Spleen (tissue), 11 donors: ENCODE results near the gene EVC2. TPM values are rescaled to one million over a fixed set of nuclear protein-coding genes. Genes with fewer than 3 reads are reported as not detected.

Experiments used
- DNase-seq: peaks from one replicate; pipeline ENCODE4 v3.0.0-alpha.2; 2020
- H3K27ac ChIP-seq, 8 donors: fragments of 200-600 bp; sonication (generic) in 7 of 8; 1 replicate in 4 of 8; 2 replicates in 4 of 8; pipeline versions ENCODE4 v1.5.0 to v1.8.0; 2016 to 2021; ENCODE audit warnings: inconsistent platforms in 4 of 8, mild to moderate bottlenecking in 4 of 8, moderate library complexity in 1 of 8
- H3K27me3 ChIP-seq, 7 donors: fragments of 200-600 bp; sonication (generic) in 6 of 7; replicated peaks in 1 of 7; 1 replicate in 4 of 7; 2 replicates in 3 of 7; pipeline versions ENCODE4 v1.5.0 to v1.8.0; 2016 to 2021; ENCODE audit warnings: inconsistent platforms in 3 of 7, mild to moderate bottlenecking in 1 of 7
- H3K36me3 ChIP-seq, 6 donors: fragments of 200-600 bp; sonication (generic) in 5 of 6; 1 replicate in 4 of 6; 2 replicates in 2 of 6; pipeline versions ENCODE4 v1.5.0 to v1.8.0; 2016 to 2021; ENCODE audit warnings: inconsistent platforms in 2 of 6
- H3K4me1 ChIP-seq, 6 donors: fragments of 200-600 bp; sonication (generic) in 5 of 6; 1 replicate in 3 of 6; 2 replicates in 3 of 6; pipeline versions ENCODE4 v1.5.0 to v1.8.0; 2016 to 2021; ENCODE audit warnings: inconsistent platforms in 3 of 6
- H3K4me3 ChIP-seq, 8 donors: fragments of 200-600 bp; sonication (generic) in 7 of 8; 1 replicate in 4 of 8; 2 replicates in 4 of 8; pipeline versions ENCODE4 v1.5.0 to v1.8.0; 2016 to 2021; ENCODE audit warnings: inconsistent platforms in 4 of 8, mild to moderate bottlenecking in 4 of 8, moderate library complexity in 2 of 8
- H3K9me3 ChIP-seq, 8 donors: fragments of 200-600 bp; sonication (generic) in 7 of 8; 1 replicate in 4 of 8; 2 replicates in 4 of 8; pipeline versions ENCODE4 v1.5.0 to v1.8.0; 2016 to 2021; ENCODE audit warnings: inconsistent platforms in 4 of 8
- POLR2A ChIP-seq, 3 donors: fragments of 450-650 bp; IDR thresholded peaks; one replicate each; pipeline ENCODE4 v1.5.1; 2017; ENCODE audit warnings: antibody characterized with exemption in 3 of 3, mild to moderate bottlenecking in 1 of 3
- POLR2AphosphoS5 ChIP-seq, 3 donors: sonication (generic); formaldehyde crosslinking; IDR thresholded peaks; one replicate each; pipeline ENCODE4 v1.5.1; 2017; ENCODE audit warnings: antibody characterized with exemption in 3 of 3
- WGBS, 5 donors: extraction: QIAGEN DNeasy Blood & Tissue Kit in 3 of 5; methylation state at CpG; one replicate each; pipeline versions ENCODE4 v1.1.5 to v1.1.7; 2013 to 2018; 5-methylcytosine and 5-hydroxymethylcytosine counted together
- intact Hi-C: fragments of 100-400 bp; cut with DNase I; formaldehyde crosslinking; loops from one replicate; pipeline ENCODE4 v1.15.0; 2023; ENCODE audit warnings: low total_unique reads
- polyA plus RNA-seq, 3 donors: library from polyadenylated mRNA; stranded (reverse); fragments of 200-250 nt; gene quantifications; one replicate each; pipeline ENCODE4 v1.2.1, GENCODE V29; 2013
- total RNA-seq, 7 donors: library from RNA; depleted of rRNA in 3 of 7; stranded (reverse); fragments of >200 nt in 3 of 7; fragmentation: NEBNext Ultra II Directional in 4 of 7; extraction: Animal tissue kit (Norgen Biotek cat#: 25700) in 4 of 7; gene quantifications; one replicate each; pipeline versions ENCODE4 v1.1.0 to v1.2.1, GENCODE V29; 2016 to 2021
- TF ChIP-seq, protein P1 (sequence below), 11 experiments: fragments of 200-600 bp in 7 of 11; fragments of 450-650 bp in 4 of 11; sonication (generic) in 4 of 11; IDR thresholded peaks in 8 of 11; conservative IDR thresholded peaks in 3 of 11; 1 replicate in 7 of 11; 2 replicates in 4 of 11; pipeline versions ENCODE4 v1.4.0 to v1.8.0; 2016 to 2021; ENCODE audit warnings: antibody characterized with exemption in 11 of 11, inconsistent platforms in 4 of 11, mild to moderate bottlenecking in 1 of 11
- donor health status: healthy with polysubstance abuse.
- donor health status: DM: no; HTN: no; CAD: no; lungs with moderate emphysema.
- donor health status: DM: no; HTN: no; CAD: no.
- donor health status: Bipolar disorder and iron deficiency.
- donor health status: healthy.
- donor health status: DM: no; HTN: no; CAD: no.
- donor health status: DM: yes; HTN: yes; CAD: no.

EVC2 gene
- total and polyA plus RNA-seq, 10 donors: 0.30 to 4.4 (median 2.6) TPM

DNA sequence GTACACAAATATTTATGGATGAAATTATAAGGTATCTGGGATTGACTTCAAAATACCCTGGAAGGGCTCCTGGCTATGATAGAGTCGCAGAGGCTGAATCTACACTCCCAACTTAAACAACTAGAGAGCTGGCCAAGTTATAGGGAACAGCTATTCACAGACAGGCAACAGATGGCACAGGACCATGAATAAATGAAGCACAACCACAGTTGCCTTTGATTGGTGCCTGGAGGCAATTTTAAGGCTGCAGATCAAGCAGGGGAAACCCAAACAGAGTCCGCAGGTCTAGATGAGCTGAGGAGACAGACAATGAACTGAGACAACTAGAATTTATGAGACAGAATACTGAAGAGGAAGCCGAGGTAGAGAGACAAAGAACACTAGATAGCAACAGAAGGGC lies 155.9 kb downstream of the EVC2 start:
- DNase-seq: no peak
- TF ChIP-seq, protein P1, sequence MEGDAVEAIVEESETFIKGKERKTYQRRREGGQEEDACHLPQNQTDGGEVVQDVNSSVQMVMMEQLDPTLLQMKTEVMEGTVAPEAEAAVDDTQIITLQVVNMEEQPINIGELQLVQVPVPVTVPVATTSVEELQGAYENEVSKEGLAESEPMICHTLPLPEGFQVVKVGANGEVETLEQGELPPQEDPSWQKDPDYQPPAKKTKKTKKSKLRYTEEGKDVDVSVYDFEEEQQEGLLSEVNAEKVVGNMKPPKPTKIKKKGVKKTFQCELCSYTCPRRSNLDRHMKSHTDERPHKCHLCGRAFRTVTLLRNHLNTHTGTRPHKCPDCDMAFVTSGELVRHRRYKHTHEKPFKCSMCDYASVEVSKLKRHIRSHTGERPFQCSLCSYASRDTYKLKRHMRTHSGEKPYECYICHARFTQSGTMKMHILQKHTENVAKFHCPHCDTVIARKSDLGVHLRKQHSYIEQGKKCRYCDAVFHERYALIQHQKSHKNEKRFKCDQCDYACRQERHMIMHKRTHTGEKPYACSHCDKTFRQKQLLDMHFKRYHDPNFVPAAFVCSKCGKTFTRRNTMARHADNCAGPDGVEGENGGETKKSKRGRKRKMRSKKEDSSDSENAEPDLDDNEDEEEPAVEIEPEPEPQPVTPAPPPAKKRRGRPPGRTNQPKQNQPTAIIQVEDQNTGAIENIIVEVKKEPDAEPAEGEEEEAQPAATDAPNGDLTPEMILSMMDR (IDR thresholded peaks at IDR 0.05 in 8 of 11, conservative IDR thresholded peaks at IDR 0.05 in 3 of 11): no peak
- TF ChIP-seq POLR2AphosphoS5 (IDR thresholded peaks at IDR 0.05) (no peak), POLR2A (IDR thresholded peaks at IDR 0.05) (no peak)
- Histone ChIP-seq H3K4me1 (no peaks in the 10 kb centered on the region), H3K4me3 (no peak overlapping the region), H3K27me3 (no peaks in the 10 kb centered on the region), H3K9me3 (peaks cover 0 to 32% (median 25%) of the 10 kb centered on the region in 8 donors), H3K27ac (no peak overlapping the region), H3K36me3 (no peaks in the 10 kb centered on the region)
- 81 to 90% (median 88%) methylated on average over 3 of the region's 3 CpGs for WGBS, 5 donors
- intact Hi-C loops: no loop called here

DNA sequence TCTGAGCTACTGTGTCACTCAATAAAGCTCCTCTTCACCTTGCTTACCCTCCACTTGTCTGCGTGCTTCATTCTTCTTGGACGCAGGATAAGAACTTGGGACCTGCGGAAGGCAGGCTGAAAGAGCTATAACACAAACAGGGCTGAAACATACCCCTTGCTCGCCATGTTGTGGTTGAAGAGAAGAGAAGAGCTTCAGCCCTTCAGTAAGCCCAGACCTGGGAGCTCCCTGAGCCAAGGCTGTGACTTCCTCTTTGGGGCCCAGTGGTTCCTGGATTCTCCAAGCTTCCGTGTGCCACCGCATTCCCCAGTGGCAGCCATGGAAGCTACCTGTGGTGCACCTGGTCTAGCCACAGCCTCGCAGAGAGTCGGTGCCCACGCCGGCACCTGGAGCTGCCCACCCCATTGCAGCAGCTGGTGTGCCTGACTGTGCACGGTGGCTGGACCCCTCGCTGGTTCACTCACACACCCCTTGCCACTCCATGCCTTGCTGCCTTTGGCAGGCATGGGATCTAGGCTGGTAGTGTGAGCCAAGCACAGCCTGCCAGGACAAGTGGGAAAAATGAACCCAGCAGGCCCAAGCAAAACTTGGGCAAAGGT lies 160.6 kb downstream of the EVC2 start:
- intact Hi-C loops: no loop called here
- Histone ChIP-seq H3K4me3 (no peak overlapping the region), H3K27ac (no peak overlapping the region), H3K27me3 (no peaks in the 10 kb centered on the region), H3K36me3 (no peaks in the 10 kb centered on the region), H3K4me1 (no peaks in the 10 kb centered on the region), H3K9me3 (peaks cover 0 to 41% (median 30%) of the 10 kb centered on the region in 8 donors)
- TF ChIP-seq POLR2A (IDR thresholded peaks at IDR 0.05): no peak
- TF ChIP-seq, protein P1 (IDR thresholded peaks at IDR 0.05 in 8 of 11, conservative IDR thresholded peaks at IDR 0.05 in 3 of 11): no peak
- TF ChIP-seq POLR2AphosphoS5 (IDR thresholded peaks at IDR 0.05): no peak
- 91 to 97% (median 94%) methylated on average over 11 to 12 of the region's 12 CpGs for WGBS, 5 donors
- DNase-seq: no peak

DNA sequence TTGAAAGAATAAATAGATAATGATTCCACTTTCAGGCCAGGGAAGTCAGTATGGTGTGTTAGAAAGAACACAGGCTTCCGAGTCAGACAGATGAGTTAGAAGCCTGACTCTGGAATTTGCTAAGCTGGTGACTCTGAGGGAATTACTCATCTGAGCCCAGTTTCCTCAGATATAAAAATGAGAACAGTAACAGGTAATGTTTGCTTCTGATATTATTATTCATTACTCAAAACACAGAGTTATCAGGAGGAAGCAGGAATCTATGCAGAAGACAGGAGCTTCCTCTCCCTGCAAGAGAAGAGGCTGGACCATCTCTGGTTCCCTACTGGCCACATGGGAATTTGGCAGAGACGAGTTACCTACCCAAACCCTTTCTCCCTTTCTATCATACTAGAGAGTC lies 163.1 kb downstream of the EVC2 start:
- no peaks in the 10 kb centered on the region for H3K27me3 ChIP-seq
- H3K4me3 ChIP-seq: no peak overlapping the region
- H3K9me3 ChIP-seq: peaks cover 0 to 32% (median 23%) of the 10 kb centered on the region in 8 donors
- no peak overlapping the region for H3K27ac ChIP-seq
- no peaks in the 10 kb centered on the region for H3K4me1 ChIP-seq
- WGBS, 5 donors: 36 to 45% (median 40%) methylated on average over 2 of the region's 2 CpGs
- intact Hi-C loops: no loop called here
- TF ChIP-seq POLR2A (IDR thresholded peaks at IDR 0.05) (no peak), POLR2AphosphoS5 (IDR thresholded peaks at IDR 0.05) (no peak)
- TF ChIP-seq, protein P1 (IDR thresholded peaks at IDR 0.05 in 8 of 11, conservative IDR thresholded peaks at IDR 0.05 in 3 of 11): no peak
- H3K36me3 ChIP-seq: no peaks in the 10 kb centered on the region
- DNase-seq: no peak

DNA sequence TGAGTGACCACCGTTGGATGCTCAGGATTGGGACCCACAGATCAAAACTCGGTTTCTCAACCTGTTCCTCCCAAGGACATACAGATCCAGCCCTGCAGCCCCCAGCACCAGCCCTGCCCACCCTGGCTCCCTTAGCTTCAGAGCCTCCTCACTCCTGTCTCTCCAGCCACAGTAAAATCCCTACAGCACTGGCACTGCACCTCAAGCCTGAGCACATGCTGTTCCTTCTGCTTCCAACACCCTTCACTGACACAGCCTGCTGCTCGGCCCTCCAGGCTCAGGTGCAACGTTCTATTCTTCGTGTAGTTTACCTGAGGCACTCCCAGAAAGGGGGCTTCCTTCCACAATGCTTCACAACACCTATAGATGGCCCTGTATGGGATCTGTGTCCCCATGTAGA lies 163.6 kb downstream of the EVC2 start:
- Histone ChIP-seq H3K4me3 (no peak overlapping the region), H3K27ac (no peak overlapping the region), H3K36me3 (no peaks in the 10 kb centered on the region), H3K9me3 (peaks cover 0 to 26% (median 18%) of the 10 kb centered on the region in 8 donors), H3K4me1 (no peaks in the 10 kb centered on the region), H3K27me3 (no peaks in the 10 kb centered on the region)
- intact Hi-C loops: no loop called here
- DNase-seq: no peak
- 59 to 78% (median 71%) methylated on average over 5 of the region's 5 CpGs for WGBS, 5 donors
- TF ChIP-seq POLR2A (IDR thresholded peaks at IDR 0.05) (no peak), POLR2AphosphoS5 (IDR thresholded peaks at IDR 0.05) (no peak)
- TF ChIP-seq, protein P1 (IDR thresholded peaks at IDR 0.05 in 8 of 11, conservative IDR thresholded peaks at IDR 0.05 in 3 of 11): no peak
